Right lobe of liver (tissue), 6 donors: Measurements from ENCODE around the gene LRMDA. TPM values are rescaled to one million over a fixed set of nuclear protein-coding genes. Genes with fewer than 3 reads are reported as not detected.

ENCODE experiments used
- ATAC-seq, 4 donors: fragments of 200-7000 bp; cut with Tn5 transposase; one replicate each; pipeline ENCODE4 v1.9.1; 2020; ENCODE audit warnings: mild to moderate bottlenecking in 4 of 4, moderate library complexity in 4 of 4
- DNase-seq, 3 donors: peaks; one replicate each; pipeline ENCODE4 v3.0.0-alpha.2; 2020
- H3K27ac ChIP-seq, 3 donors: fragments of 200-600 bp; one replicate each; pipeline ENCODE4 v1.8.0; 2022
- H3K27me3 ChIP-seq, 2 donors: fragments of 200-600 bp; one replicate each; pipeline ENCODE4 v1.8.0; 2022
- H3K36me3 ChIP-seq, 4 donors: fragments of 200-600 bp; sonication (generic) in 1 of 4; one replicate each; pipeline versions ENCODE4 v1.5.1 to v1.8.0; 2017 to 2022; ENCODE audit warnings: control low read depth in 1 of 4
- H3K4me1 ChIP-seq, 4 donors: fragments of 200-600 bp; sonication (generic) in 1 of 4; one replicate each; pipeline versions ENCODE4 v1.5.1 to v1.8.0; 2017 to 2022; ENCODE audit warnings: control low read depth in 1 of 4
- H3K4me3 ChIP-seq, 3 donors: fragments of 200-600 bp; one replicate each; pipeline ENCODE4 v1.8.0; 2022
- H3K9me3 ChIP-seq, 4 donors: fragments of 200-600 bp; sonication (generic) in 1 of 4; one replicate each; pipeline versions ENCODE4 v1.5.1 to v1.8.0; 2017 to 2022; ENCODE audit warnings: control low read depth in 1 of 4
- POLR2A ChIP-seq: fragments of 450-650 bp; IDR thresholded peaks from one replicate; pipeline ENCODE4 v1.6.1; 2017; ENCODE audit warnings: antibody characterized with exemption, mild to moderate bottlenecking
- WGBS: methylation state at CpG from one replicate; pipeline ENCODE4 v1.1.6; 2018; ENCODE audit warnings: low coverage, low lambda C conversion rate; ENCODE audit not compliant: insufficient coverage; ENCODE audit errors: missing lambda C conversion rate; 5-methylcytosine and 5-hydroxymethylcytosine counted together
- intact Hi-C, 2 donors: fragments of 100-400 bp; cut with DNase I; formaldehyde crosslinking; loops; one replicate each; pipeline versions ENCODE4 v1.11.2 to v1.14.1; 2022
- total RNA-seq, 6 experiments: library from RNA; depleted of rRNA in 2 of 6; stranded (reverse); fragments of >200 nt in 2 of 6; fragmentation: NEBNext Ultra II Directional in 3 of 6; extraction: Animal tissue kit (Norgen Biotek cat#: 25700) in 3 of 6; gene quantifications; one replicate each; pipeline versions ENCODE4 v1.1.0 to v1.2.4, GENCODE V29; 2016 to 2023
- TF ChIP-seq, protein P1 (sequence below), 4 donors: fragments of 200-600 bp in 3 of 4; fragments of 450-650 bp in 1 of 4; IDR thresholded peaks; one replicate each; pipeline versions ENCODE4 v1.5.1 to v1.8.0; 2016 to 2022; ENCODE audit warnings: antibody characterized with exemption in 4 of 4, mild to moderate bottlenecking in 2 of 4
- donor health status: DM: no; HTN: yes; CAD: no.
- donor health status: DM: no; HTN: no; CAD: no.
- donor health status: DM: no; HTN: no; CAD: no.
- donor health status: DM: no; HTN: yes; CAD: no.
- donor health status: DM: no; HTN: yes; CAD: no.

Gene LRMDA
- total RNA-seq, 6 experiments from 2014 or later: 9.9 to 19.9 (median 16.3) TPM

DNA sequence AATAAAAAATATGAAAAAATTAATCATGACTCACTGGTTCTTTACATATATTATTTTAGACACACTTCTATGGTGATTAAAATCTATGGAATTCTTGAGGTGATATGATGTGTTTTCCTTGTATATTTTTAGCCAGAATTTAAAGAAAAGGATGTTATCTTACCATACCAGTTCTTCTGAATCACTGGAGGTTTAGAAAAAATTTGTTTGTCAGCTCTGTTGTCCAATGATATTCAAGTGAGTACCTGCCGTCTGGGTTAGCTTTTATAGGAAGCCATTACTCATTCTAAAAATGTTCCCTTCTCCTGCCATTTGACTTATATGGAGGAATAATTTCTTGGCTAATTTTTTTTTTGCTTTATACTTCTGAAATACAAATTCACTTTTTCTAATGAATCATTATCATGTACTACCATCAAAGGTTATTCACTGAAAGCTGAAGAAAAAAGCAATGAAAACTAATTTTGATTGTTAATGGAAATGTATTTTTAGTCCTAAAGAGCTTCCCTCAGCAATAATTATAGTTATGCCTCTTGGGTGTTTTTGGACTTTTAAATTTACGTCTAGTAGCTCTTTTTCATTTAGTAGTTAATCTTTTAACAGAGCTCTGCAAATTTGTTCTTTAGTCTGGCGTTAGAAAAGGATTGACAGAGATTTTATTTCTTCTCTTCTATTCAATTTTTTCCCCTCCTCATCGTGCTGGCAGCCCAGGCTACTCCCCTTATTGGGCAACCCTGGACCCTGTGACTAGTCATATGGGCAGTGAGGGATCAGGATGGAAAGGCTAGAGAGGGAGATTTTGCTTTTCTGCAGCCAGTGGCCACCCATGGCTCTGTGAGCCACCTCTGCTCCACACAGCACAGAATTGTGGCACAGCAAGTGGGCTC is 434.2 kb downstream of the LRMDA start:
- WGBS: 37% methylated on average over 4 of the region's 4 CpGs

DNA sequence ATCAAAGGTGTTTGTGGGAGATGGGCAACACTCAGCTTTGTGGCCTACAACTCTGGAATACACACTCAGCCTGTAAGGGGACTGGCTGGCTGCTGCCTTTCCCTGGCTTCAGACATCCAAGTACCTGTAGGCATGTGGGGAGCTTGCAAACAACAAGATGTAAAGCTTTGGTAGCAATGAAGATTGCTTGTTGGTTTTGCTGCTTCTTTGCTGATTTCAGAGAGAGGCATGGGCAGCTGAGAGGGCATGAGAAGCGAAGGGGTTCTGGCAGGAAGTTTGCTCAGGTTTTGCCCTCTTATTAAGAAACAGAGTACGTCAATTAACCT is 434.8 kb downstream of the LRMDA start:
- no peaks in the 10 kb centered on the region for H3K36me3 ChIP-seq
- TF ChIP-seq, protein P1, sequence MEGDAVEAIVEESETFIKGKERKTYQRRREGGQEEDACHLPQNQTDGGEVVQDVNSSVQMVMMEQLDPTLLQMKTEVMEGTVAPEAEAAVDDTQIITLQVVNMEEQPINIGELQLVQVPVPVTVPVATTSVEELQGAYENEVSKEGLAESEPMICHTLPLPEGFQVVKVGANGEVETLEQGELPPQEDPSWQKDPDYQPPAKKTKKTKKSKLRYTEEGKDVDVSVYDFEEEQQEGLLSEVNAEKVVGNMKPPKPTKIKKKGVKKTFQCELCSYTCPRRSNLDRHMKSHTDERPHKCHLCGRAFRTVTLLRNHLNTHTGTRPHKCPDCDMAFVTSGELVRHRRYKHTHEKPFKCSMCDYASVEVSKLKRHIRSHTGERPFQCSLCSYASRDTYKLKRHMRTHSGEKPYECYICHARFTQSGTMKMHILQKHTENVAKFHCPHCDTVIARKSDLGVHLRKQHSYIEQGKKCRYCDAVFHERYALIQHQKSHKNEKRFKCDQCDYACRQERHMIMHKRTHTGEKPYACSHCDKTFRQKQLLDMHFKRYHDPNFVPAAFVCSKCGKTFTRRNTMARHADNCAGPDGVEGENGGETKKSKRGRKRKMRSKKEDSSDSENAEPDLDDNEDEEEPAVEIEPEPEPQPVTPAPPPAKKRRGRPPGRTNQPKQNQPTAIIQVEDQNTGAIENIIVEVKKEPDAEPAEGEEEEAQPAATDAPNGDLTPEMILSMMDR (IDR thresholded peaks at IDR 0.05): no peak
- no peak for TF ChIP-seq POLR2A
- intact Hi-C loops: no loop called here
- no peak for DNase-seq
- no peaks in the 10 kb centered on the region for H3K4me1 ChIP-seq
- H3K9me3 ChIP-seq: no peaks in the 10 kb centered on the region
- no peak overlapping the region for H3K4me3 ChIP-seq
- H3K27me3 ChIP-seq: no peaks in the 10 kb centered on the region
- no peak overlapping the region for H3K27ac ChIP-seq
- WGBS: 69% methylated on average over 2 of the region's 2 CpGs
- ATAC-seq: no peak

More for the DNA sequence above, 434.2 kb downstream of the LRMDA start:
- Histone ChIP-seq H3K27ac (no peak overlapping the region), H3K4me3 (no peak overlapping the region), H3K27me3 (no peaks in the 10 kb centered on the region), H3K4me1 (no peaks in the 10 kb centered on the region), H3K9me3 (no peaks in the 10 kb centered on the region), H3K36me3 (no peaks in the 10 kb centered on the region)
- no peak for DNase-seq
- intact Hi-C loops: no loop called here
- ATAC-seq: no peak
- no peak for TF ChIP-seq POLR2A
- TF ChIP-seq, protein P1 (IDR thresholded peaks at IDR 0.05): no peak

DNA sequence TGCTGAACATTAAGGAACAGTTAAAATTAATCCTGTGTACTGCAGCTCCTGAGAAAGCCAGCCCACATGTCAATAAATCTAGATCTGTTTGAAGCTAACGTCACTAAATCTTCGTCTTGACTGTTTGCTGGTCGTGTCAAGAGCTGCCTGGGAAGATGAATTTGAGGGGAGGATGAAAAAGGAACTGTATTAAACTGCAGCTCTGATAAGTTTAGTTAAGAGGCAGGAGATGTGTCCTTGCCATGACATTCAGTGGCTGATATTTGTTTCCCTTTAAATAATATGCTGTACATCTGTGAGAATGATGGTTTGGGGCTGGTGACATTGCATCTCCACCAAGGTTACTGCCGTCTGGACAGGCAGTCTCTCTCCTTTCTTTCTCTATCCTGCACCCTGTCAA is 435.3 kb downstream of the LRMDA start:
- H3K27ac ChIP-seq: no peak overlapping the region
- TF ChIP-seq POLR2A: no peak
- TF ChIP-seq, protein P1 (IDR thresholded peaks at IDR 0.05): no peak
- no peaks in the 10 kb centered on the region for H3K36me3 ChIP-seq
- ATAC-seq (no peak), DNase-seq (no peak)
- H3K4me3 ChIP-seq: no peak overlapping the region
- WGBS: 83% methylated on average over 4 of the region's 4 CpGs
- no peaks in the 10 kb centered on the region for H3K9me3 ChIP-seq
- no peaks in the 10 kb centered on the region for H3K4me1 ChIP-seq
- H3K27me3 ChIP-seq: no peaks in the 10 kb centered on the region
- intact Hi-C loops: no loop called here

DNA sequence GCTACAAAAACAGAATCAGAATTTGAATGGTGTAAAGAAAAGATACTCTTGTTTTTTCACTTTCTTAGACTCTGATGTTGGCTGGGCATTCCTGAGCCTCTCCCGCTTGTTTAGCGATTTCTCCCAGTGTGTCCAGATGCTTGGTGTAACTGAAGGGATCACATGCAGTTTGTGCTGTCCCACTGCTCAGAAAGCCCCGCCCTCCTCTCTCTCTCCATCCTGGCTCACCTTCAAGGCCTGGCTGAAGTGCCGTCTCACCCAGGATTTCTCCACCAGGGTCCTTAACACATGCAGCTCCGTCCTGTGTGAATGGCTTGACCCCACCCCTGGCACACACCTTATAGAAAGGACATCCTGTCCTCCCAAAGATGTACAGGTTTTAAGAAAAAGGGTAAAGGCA is 437.1 kb downstream of the LRMDA start:
- H3K9me3 ChIP-seq: no peaks in the 10 kb centered on the region
- WGBS: 88% methylated on average over 5 of the region's 5 CpGs
- intact Hi-C loops: no loop called here
- ATAC-seq (no peak), DNase-seq (no peak)
- TF ChIP-seq, protein P1 (IDR thresholded peaks at IDR 0.05): no peak
- no peak for TF ChIP-seq POLR2A
- no peak overlapping the region for H3K4me3 ChIP-seq
- H3K27ac ChIP-seq: no peak overlapping the region
- H3K4me1 ChIP-seq: no peaks in the 10 kb centered on the region
- no peaks in the 10 kb centered on the region for H3K36me3 ChIP-seq
- H3K27me3 ChIP-seq: no peaks in the 10 kb centered on the region
